ENCODE measurements around the gene GH1. TPM values are rescaled to one million over a fixed set of nuclear protein-coding genes. Genes with fewer than 3 reads are reported as not detected.

GH1 gene
- total and polyA plus RNA-seq, 2 of the 13 experiments (the other 11 are each of a cell fraction or from before 2014, with no cell fraction given) = not detected

DNA sequence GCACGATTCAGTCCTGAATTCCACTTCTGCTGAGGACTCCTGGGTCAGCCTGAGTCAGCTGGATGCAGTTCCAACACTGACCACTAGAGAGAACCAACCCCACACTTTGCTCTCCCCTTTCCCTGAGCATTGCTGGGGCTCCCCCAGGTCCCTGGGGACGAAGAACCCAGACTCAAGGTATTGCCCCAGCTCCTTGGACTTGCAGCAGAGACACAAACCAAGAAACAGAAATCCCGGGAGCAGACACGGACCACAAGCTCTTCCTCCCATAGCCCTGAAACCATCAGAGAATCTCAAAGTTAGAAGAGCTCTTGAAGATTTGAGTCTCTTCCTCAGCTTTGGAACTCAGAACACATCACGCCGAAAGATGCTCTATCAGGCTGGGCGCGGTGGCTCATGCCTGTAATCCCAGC lies 678 bp upstream of the GH1 start (continued):
- TF ChIP-seq AKAP8 (CRISPR knock-in tag; IDR thresholded peaks at IDR 0.05) (no peak), ZNF234 (CRISPR knock-in tag; conservative IDR thresholded peaks at IDR 0.05) (no peak), CHD4 (IDR thresholded peaks at IDR 0.05; ENCODE audit: borderline replicate concordance, low read length) (no peak), NFYC (CRISPR knock-in tag; IDR thresholded peaks at IDR 0.05) (no peak), TOPORS (CRISPR knock-in tag; IDR thresholded peaks at IDR 0.05) (no peak), ZFYVE20 (CRISPR knock-in tag; IDR thresholded peaks at IDR 0.05; ENCODE audit: borderline replicate concordance, low read depth) (no peak), ZNF180 (CRISPR knock-in tag; IDR thresholded peaks at IDR 0.05; ENCODE audit: borderline replicate concordance, low read depth) (no peak), SIN3B (IDR thresholded peaks at IDR 0.05; ENCODE audit: low read length) (no peak), POGZ (CRISPR knock-in tag; IDR thresholded peaks at IDR 0.05) (no peak), RAD21 (CRISPR knock-in tag; IDR thresholded peaks at IDR 0.05) (peak; percentile 90), ZNF230 (CRISPR knock-in tag; IDR thresholded peaks at IDR 0.05) (no peak), SP2 (CRISPR knock-in tag; IDR thresholded peaks at IDR 0.05) (no peak), STAG1 (CRISPR knock-in tag; IDR thresholded peaks at IDR 0.05) (peak; percentile 92), KLF11 (CRISPR knock-in tag; IDR thresholded peaks at IDR 0.05) (no peak), CBX5 (CRISPR knock-in tag; IDR thresholded peaks at IDR 0.05; ENCODE audit: borderline replicate concordance) (no peak), SATB2 (CRISPR knock-in tag; IDR thresholded peaks at IDR 0.05) (no peak), MIER2 (CRISPR knock-in tag; IDR thresholded peaks at IDR 0.05) (no peak), DNMT1 (CRISPR knock-in tag; IDR thresholded peaks at IDR 0.05) (0 out of 2 replicates have a peak, but pooled peaks have one; percentile 34), TEAD3 (CRISPR knock-in tag; optimal IDR thresholded peaks at IDR 0.05; ENCODE audit: borderline replicate concordance) (peak; percentile 14), HES4 (CRISPR knock-in tag; IDR thresholded peaks at IDR 0.05; ENCODE audit: borderline replicate concordance) (no peak), TEAD2 (CRISPR knock-in tag; IDR thresholded peaks at IDR 0.05) (no peak), ZNF724P (CRISPR knock-in tag; IDR thresholded peaks at IDR 0.05; ENCODE audit: borderline replicate concordance) (no peak), ZNF547 (CRISPR knock-in tag; IDR thresholded peaks at IDR 0.05) (no peak)
- TF ChIP-seq, protein P1, sequence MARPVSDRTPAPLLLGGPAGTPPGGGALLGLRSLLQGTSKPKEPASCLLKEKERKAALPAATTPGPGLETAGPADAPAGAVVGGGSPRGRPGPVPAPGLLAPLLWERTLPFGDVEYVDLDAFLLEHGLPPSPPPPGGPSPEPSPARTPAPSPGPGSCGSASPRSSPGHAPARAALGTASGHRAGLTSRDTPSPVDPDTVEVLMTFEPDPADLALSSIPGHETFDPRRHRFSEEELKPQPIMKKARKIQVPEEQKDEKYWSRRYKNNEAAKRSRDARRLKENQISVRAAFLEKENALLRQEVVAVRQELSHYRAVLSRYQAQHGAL (CRISPR knock-in tag; IDR thresholded peaks at IDR 0.05; ENCODE audit: not compliant biosample characterization) = no peak
- TF ChIP-seq, protein P2, sequence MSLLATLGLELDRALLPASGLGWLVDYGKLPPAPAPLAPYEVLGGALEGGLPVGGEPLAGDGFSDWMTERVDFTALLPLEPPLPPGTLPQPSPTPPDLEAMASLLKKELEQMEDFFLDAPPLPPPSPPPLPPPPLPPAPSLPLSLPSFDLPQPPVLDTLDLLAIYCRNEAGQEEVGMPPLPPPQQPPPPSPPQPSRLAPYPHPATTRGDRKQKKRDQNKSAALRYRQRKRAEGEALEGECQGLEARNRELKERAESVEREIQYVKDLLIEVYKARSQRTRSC (CRISPR knock-in tag; IDR thresholded peaks at IDR 0.05; ENCODE audit: low read depth) = no peak
- TF ChIP-seq, protein P3, sequence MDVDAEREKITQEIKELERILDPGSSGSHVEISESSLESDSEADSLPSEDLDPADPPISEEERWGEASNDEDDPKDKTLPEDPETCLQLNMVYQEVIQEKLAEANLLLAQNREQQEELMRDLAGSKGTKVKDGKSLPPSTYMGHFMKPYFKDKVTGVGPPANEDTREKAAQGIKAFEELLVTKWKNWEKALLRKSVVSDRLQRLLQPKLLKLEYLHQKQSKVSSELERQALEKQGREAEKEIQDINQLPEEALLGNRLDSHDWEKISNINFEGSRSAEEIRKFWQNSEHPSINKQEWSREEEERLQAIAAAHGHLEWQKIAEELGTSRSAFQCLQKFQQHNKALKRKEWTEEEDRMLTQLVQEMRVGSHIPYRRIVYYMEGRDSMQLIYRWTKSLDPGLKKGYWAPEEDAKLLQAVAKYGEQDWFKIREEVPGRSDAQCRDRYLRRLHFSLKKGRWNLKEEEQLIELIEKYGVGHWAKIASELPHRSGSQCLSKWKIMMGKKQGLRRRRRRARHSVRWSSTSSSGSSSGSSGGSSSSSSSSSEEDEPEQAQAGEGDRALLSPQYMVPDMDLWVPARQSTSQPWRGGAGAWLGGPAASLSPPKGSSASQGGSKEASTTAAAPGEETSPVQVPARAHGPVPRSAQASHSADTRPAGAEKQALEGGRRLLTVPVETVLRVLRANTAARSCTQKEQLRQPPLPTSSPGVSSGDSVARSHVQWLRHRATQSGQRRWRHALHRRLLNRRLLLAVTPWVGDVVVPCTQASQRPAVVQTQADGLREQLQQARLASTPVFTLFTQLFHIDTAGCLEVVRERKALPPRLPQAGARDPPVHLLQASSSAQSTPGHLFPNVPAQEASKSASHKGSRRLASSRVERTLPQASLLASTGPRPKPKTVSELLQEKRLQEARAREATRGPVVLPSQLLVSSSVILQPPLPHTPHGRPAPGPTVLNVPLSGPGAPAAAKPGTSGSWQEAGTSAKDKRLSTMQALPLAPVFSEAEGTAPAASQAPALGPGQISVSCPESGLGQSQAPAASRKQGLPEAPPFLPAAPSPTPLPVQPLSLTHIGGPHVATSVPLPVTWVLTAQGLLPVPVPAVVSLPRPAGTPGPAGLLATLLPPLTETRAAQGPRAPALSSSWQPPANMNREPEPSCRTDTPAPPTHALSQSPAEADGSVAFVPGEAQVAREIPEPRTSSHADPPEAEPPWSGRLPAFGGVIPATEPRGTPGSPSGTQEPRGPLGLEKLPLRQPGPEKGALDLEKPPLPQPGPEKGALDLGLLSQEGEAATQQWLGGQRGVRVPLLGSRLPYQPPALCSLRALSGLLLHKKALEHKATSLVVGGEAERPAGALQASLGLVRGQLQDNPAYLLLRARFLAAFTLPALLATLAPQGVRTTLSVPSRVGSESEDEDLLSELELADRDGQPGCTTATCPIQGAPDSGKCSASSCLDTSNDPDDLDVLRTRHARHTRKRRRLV (CRISPR knock-in tag; IDR thresholded peaks at IDR 0.05) = no peak
- TF ChIP-seq, protein P4, sequence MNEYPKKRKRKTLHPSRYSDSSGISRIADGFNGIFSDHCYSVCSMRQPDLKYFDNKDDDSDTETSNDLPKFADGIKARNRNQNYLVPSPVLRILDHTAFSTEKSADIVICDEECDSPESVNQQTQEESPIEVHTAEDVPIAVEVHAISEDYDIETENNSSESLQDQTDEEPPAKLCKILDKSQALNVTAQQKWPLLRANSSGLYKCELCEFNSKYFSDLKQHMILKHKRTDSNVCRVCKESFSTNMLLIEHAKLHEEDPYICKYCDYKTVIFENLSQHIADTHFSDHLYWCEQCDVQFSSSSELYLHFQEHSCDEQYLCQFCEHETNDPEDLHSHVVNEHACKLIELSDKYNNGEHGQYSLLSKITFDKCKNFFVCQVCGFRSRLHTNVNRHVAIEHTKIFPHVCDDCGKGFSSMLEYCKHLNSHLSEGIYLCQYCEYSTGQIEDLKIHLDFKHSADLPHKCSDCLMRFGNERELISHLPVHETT (CRISPR knock-in tag; conservative IDR thresholded peaks at IDR 0.05) = no peak

Measured in HepG2 (cell line).